ENCODE data around the gene ANKS1A. TPM values are rescaled to one million over a fixed set of nuclear protein-coding genes. Genes with fewer than 3 reads are reported as not detected.

Gene ANKS1A
- total RNA-seq, 2 donors from 2014 or later = 12.2 to 15.0 TPM

- no peaks in the 10 kb centered on the region for H3K27me3 Mint-ChIP-seq
- H3K9me3 Mint-ChIP-seq = no peaks in the 10 kb centered on the region
- no peak overlapping the region for H3K4me3 Mint-ChIP-seq
- peaks cover 0 to 7% of the 10 kb centered on the region in 2 donors for H3K4me1 Mint-ChIP-seq (ENCODE audit: low read depth in 2 of 2)
- DNase-seq (ENCODE audit: low spot score) (no peak), ATAC-seq (no peak)
- H3K36me3 Mint-ChIP-seq = no peaks in the 10 kb centered on the region
- H3K27ac Mint-ChIP-seq = no peak overlapping the region
These were observed 52.4 kb downstream of the ANKS1A start for GRCh38 chr6:34941421-34941820.

- no peak overlapping the region for H3K27ac Mint-ChIP-seq
- no peak for ATAC-seq
- no peak overlapping the region for H3K4me3 Mint-ChIP-seq
- peaks cover 0 to 8% of the 10 kb centered on the region in 2 donors for H3K4me1 Mint-ChIP-seq (ENCODE audit: low read depth in 2 of 2)
- H3K27me3 Mint-ChIP-seq = no peaks in the 10 kb centered on the region
- no peaks in the 10 kb centered on the region for H3K36me3 Mint-ChIP-seq
- DNase-seq (ENCODE audit: low spot score) = no peak
- no peaks in the 10 kb centered on the region for H3K9me3 Mint-ChIP-seq
These were observed 56.3 kb downstream of the ANKS1A start for GRCh38 chr6:34945317-34945716.

- DNase-seq (ENCODE audit: low spot score) (no peak), ATAC-seq (no peak)
- H3K9me3 Mint-ChIP-seq = no peaks in the 10 kb centered on the region
- H3K36me3 Mint-ChIP-seq = no peaks in the 10 kb centered on the region
- peaks cover 0 to 9% of the 10 kb centered on the region in 2 donors for H3K4me1 Mint-ChIP-seq (ENCODE audit: low read depth in 2 of 2)
- H3K27ac Mint-ChIP-seq = no peak overlapping the region
- no peak overlapping the region for H3K4me3 Mint-ChIP-seq
- no peaks in the 10 kb centered on the region for H3K27me3 Mint-ChIP-seq
These were observed 58.5 kb downstream of the ANKS1A start for GRCh38 chr6:34947561-34947960.

DNA sequence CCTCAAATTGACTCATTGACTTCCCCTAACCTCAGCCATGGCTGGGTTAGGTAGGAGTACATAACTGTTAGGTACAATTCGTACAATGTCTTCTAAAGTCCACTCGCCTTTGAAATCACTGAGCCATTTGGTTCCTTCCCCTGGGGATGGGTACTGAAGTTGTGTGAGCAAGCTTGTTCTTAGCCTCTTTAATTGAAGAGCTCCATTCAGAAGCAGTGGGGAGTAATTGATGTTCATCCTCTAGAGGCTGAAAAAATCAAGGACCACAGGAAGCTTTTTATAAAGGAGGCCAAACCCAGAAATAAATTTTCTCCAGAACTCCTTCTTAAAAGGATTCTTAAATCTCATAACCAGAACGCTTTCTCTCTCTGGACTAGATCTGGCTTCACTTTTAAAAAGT, 60.6 kb downstream of the ANKS1A start:
- Mint-ChIP-seq H3K4me1 (ENCODE audit: low read depth in 2 of 2) (peaks cover 0 to 9% of the 10 kb centered on the region in 2 donors), H3K27ac (no peak overlapping the region), H3K36me3 (no peaks in the 10 kb centered on the region), H3K9me3 (no peaks in the 10 kb centered on the region), H3K4me3 (no peak overlapping the region), H3K27me3 (no peaks in the 10 kb centered on the region)
- DNase-seq (ENCODE audit: low spot score) (no peak), ATAC-seq (no peak)

GRCh38 chr6:34950849-34951248, 61.8 kb downstream of the ANKS1A start:
- Mint-ChIP-seq H3K4me1 (ENCODE audit: low read depth in 2 of 2) (peaks cover 0 to 12% of the 10 kb centered on the region in 2 donors), H3K4me3 (no peak overlapping the region), H3K36me3 (no peaks in the 10 kb centered on the region), H3K9me3 (no peaks in the 10 kb centered on the region), H3K27ac (no peak overlapping the region), H3K27me3 (no peaks in the 10 kb centered on the region)
- ATAC-seq = no peak
- no peak for DNase-seq (ENCODE audit: low spot score)

- Mint-ChIP-seq H3K4me3 (no peak overlapping the region), H3K9me3 (no peaks in the 10 kb centered on the region), H3K27me3 (no peaks in the 10 kb centered on the region), H3K4me1 (ENCODE audit: low read depth in 2 of 2) (peaks cover 0 to 12% of the 10 kb centered on the region in 2 donors), H3K36me3 (no peaks in the 10 kb centered on the region), H3K27ac (no peak overlapping the region)
- DNase-seq (ENCODE audit: low spot score) (no peak), ATAC-seq (no peak)
These were observed 62.7 kb downstream of the ANKS1A start for GRCh38 chr6:34951731-34952130.

GRCh38 chr6:34953061-34954025, 64.3 kb downstream of the ANKS1A start:
- Mint-ChIP-seq H3K9me3 (no peaks in the 10 kb centered on the region), H3K4me3 (no peak overlapping the region), H3K36me3 (no peaks in the 10 kb centered on the region), H3K27ac (no peak overlapping the region), H3K4me1 (ENCODE audit: low read depth in 2 of 2) (peaks cover 0 to 16% of the 10 kb centered on the region in 2 donors), H3K27me3 (no peaks in the 10 kb centered on the region)
- ATAC-seq (no peak), DNase-seq (ENCODE audit: low spot score) (no peak)

GRCh38 chr6:34955442-34955841, 66.4 kb downstream of the ANKS1A start:
- no peaks in the 10 kb centered on the region for H3K36me3 Mint-ChIP-seq
- H3K4me3 Mint-ChIP-seq = no peak overlapping the region
- ATAC-seq = no peak

DNA sequence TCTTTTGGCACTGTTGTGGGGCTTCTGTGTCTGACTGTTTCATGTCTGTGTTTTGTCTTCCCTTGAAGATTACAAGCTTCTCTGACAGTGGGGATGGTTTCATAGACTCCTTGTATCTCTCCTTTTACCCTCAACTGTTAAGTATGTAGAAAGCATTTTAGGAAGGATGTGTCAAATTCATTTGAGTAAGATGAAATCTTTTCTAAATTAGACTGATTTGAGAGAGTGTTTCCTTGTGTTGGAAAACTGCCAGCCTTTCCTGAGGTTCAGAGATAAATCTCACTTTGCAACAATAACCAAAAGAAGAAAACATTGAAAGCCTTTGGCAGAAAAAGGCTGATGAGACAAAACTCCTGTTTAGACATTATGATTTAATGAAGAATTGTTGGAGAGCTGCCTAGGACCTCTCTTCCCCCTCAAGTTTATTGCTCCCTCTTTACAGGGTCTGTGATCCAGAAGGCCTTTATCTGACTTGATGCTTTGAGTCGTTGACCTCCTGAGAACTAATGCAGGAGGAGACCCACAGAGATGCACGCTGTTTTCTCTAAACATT, 68.3 kb downstream of the ANKS1A start:
- peaks cover 0 to 6% of the 10 kb centered on the region in 2 donors for H3K4me1 Mint-ChIP-seq (ENCODE audit: low read depth in 2 of 2)
- no peak for DNase-seq (ENCODE audit: low spot score)
- no peaks in the 10 kb centered on the region for H3K36me3 Mint-ChIP-seq
- H3K9me3 Mint-ChIP-seq = no peaks in the 10 kb centered on the region
- no peak overlapping the region for H3K4me3 Mint-ChIP-seq
- no peaks in the 10 kb centered on the region for H3K27me3 Mint-ChIP-seq
- H3K27ac Mint-ChIP-seq = no peak overlapping the region
- ATAC-seq = no peak

More at GRCh38 chr6:34955442-34955841, 66.4 kb downstream of the ANKS1A start:
- DNase-seq (ENCODE audit: low spot score) = no peak
- Mint-ChIP-seq H3K27me3 (no peaks in the 10 kb centered on the region), H3K9me3 (no peaks in the 10 kb centered on the region), H3K27ac (peak overlapping the region in 1 of 2 donors; percentile 24), H3K4me1 (ENCODE audit: low read depth in 2 of 2) (peaks cover 0 to 7% of the 10 kb centered on the region in 2 donors)

GRCh38 chr6:34958734-34959133, 69.7 kb downstream of the ANKS1A start:
- Mint-ChIP-seq H3K9me3 (no peaks in the 10 kb centered on the region), H3K27me3 (no peaks in the 10 kb centered on the region), H3K36me3 (no peaks in the 10 kb centered on the region), H3K27ac (no peak overlapping the region), H3K4me3 (no peak overlapping the region), H3K4me1 (ENCODE audit: low read depth in 2 of 2) (peaks cover 0 to 9% of the 10 kb centered on the region in 2 donors)
- ATAC-seq (no peak), DNase-seq (ENCODE audit: low spot score) (no peak)

GRCh38 chr6:34959224-34959623, 70.2 kb downstream of the ANKS1A start:
- H3K36me3 Mint-ChIP-seq = no peaks in the 10 kb centered on the region
- DNase-seq (ENCODE audit: low spot score) = no peak
- no peak overlapping the region for H3K27ac Mint-ChIP-seq
- H3K9me3 Mint-ChIP-seq = no peaks in the 10 kb centered on the region
- no peak for ATAC-seq
- H3K4me1 Mint-ChIP-seq (ENCODE audit: low read depth in 2 of 2) = peaks cover 0 to 9% of the 10 kb centered on the region in 2 donors
- H3K27me3 Mint-ChIP-seq = no peaks in the 10 kb centered on the region
- no peak overlapping the region for H3K4me3 Mint-ChIP-seq

- Mint-ChIP-seq H3K36me3 (no peaks in the 10 kb centered on the region), H3K9me3 (no peaks in the 10 kb centered on the region), H3K4me3 (no peak overlapping the region), H3K27me3 (no peaks in the 10 kb centered on the region), H3K27ac (no peak overlapping the region), H3K4me1 (ENCODE audit: low read depth in 2 of 2) (peaks cover 0 to 6% of the 10 kb centered on the region in 2 donors)
- DNase-seq (ENCODE audit: low spot score) (no peak), ATAC-seq (no peak)
These were observed 72.0 kb downstream of the ANKS1A start for GRCh38 chr6:34961082-34961481.

DNA sequence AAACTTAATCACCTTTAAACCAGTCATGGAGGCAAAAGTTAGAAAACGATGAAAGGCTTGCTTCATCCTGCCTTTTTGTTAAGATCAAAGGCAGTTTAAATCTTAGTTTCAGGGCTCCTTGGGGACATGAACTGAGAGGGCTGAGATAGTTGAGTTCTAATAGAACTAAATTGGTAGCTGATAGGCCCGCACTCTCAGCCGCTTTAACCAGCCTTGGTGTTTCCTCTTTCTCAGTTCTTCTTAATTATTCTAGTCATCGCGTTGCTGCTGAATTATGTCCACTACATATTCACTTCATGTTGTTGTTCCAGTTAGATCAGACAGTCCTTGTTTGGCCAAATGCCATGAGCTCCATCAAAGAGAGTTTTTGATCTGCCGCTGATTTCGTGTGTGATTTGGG, 72.5 kb downstream of the ANKS1A start:
- ATAC-seq (no peak), DNase-seq (ENCODE audit: low spot score) (no peak)
- Mint-ChIP-seq H3K9me3 (no peaks in the 10 kb centered on the region), H3K4me1 (ENCODE audit: low read depth in 2 of 2) (peaks cover 0 to 6% of the 10 kb centered on the region in 2 donors), H3K27ac (no peak overlapping the region), H3K4me3 (no peak overlapping the region), H3K27me3 (no peaks in the 10 kb centered on the region), H3K36me3 (no peaks in the 10 kb centered on the region)

DNA sequence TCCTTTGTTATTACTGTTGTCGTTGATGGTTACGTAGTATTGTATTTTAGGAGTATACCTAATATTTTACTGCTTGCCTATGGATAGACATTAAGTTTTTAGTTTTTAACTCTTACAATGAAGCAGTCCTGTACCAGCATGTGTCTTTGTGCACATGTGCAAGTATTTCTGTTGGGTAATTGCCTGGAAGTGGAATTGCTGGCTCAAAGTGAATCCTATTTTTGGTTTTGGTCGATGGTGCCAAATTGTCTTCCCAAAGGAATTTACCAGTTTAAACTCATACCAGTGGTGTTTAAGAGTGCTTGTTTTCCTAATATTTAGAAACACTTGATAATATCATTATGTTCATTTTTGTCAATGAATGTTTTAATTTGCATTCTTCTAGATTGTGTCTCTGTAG, 75.5 kb downstream of the ANKS1A start:
- no peak for ATAC-seq
- Mint-ChIP-seq H3K27ac (no peak overlapping the region), H3K4me1 (ENCODE audit: low read depth in 2 of 2) (peaks cover 0 to 3% of the 10 kb centered on the region in 2 donors), H3K27me3 (no peaks in the 10 kb centered on the region), H3K4me3 (no peak overlapping the region), H3K9me3 (no peaks in the 10 kb centered on the region), H3K36me3 (no peaks in the 10 kb centered on the region)
- no peak for DNase-seq (ENCODE audit: low spot score)

All from natural killer cell treated with Interleukin-12 subunit alpha and Interleukin-12 subunit beta and Interleukin-15 and Interleukin-18, amount 100 ng/mL, for 72 hours (primary cell).